ENCODE measurements around the gene DIPK1B. TPM values are rescaled to one million over a fixed set of nuclear protein-coding genes. Genes with fewer than 3 reads are reported as not detected.

DIPK1B gene
- total and polyA plus RNA-seq, 8 donors: 4.3 to 32.3 (median 6.5) TPM

- DNase-seq: no peak
- no peak for TF ChIP-seq CTCF (IDR thresholded peaks at IDR 0.05)
These were observed 34.3 kb upstream of the DIPK1B start for GRCh38 chr9:136678034-136678433.

GRCh38 chr9:136678624-136679023, 33.7 kb upstream of the DIPK1B start:
- intact Hi-C loops (cut with DNase I): no loop called here
- FAIRE-seq (no peak), ATAC-seq (no peak), DNase-seq (no peak)
- 85% methylated on average over 6 of the region's 6 CpGs for WGBS, 2 donors
- H3K36me3 ChIP-seq: peaks cover 0 to 16% (median 0%) of the 10 kb centered on the region in 3 donors
- H3K9me3 ChIP-seq: no peaks in the 10 kb centered on the region
- no peak for TF ChIP-seq CTCF (IDR thresholded peaks at IDR 0.05)
- no peak overlapping the region for H3K4me3 ChIP-seq
- H3K27ac ChIP-seq: no peak overlapping the region
- peaks cover 9 to 20% (median 9%) of the 10 kb centered on the region in 3 donors for H3K4me1 ChIP-seq
- H3K27me3 ChIP-seq: no peaks in the 10 kb centered on the region

More at GRCh38 chr9:136678034-136678433, 34.3 kb upstream of the DIPK1B start:
- FAIRE-seq (no peak), ATAC-seq (no peak)
- no peak overlapping the region for H3K4me3 ChIP-seq
- H3K9me3 ChIP-seq: no peaks in the 10 kb centered on the region
- H3K27ac ChIP-seq: no peak overlapping the region
- no peaks in the 10 kb centered on the region for H3K27me3 ChIP-seq
- WGBS, 2 donors: 91 to 94% methylated on average over 15 of the region's 15 CpGs
- H3K36me3 ChIP-seq: peaks cover 0 to 16% (median 0%) of the 10 kb centered on the region in 3 donors
- intact Hi-C loops (cut with DNase I): no loop called here
- peaks cover 9 to 20% (median 9%) of the 10 kb centered on the region in 3 donors for H3K4me1 ChIP-seq

GRCh38 chr9:136679431-136679941, 32.9 kb upstream of the DIPK1B start:
- peak overlapping the region in 1 of 4 donors; percentile 30 for H3K27ac ChIP-seq
- ATAC-seq (peak in 1 of 4 donors; percentile 6), FAIRE-seq (no peak), DNase-seq (no peak)
- peaks cover 9 to 20% (median 12%) of the 10 kb centered on the region in 3 donors for H3K4me1 ChIP-seq
- TF ChIP-seq CTCF (IDR thresholded peaks at IDR 0.05): no peak
- no peak overlapping the region for H3K4me3 ChIP-seq
- no peaks in the 10 kb centered on the region for H3K27me3 ChIP-seq
- H3K36me3 ChIP-seq: peaks cover 0 to 12% (median 0%) of the 10 kb centered on the region in 3 donors
- intact Hi-C loops (cut with DNase I): no loop called here
- 75 to 77% methylated on average over 22 of the region's 22 CpGs for WGBS, 2 donors
- no peaks in the 10 kb centered on the region for H3K9me3 ChIP-seq

GRCh38 chr9:136681029-136681428, 31.3 kb upstream of the DIPK1B start:
- intact Hi-C loops (cut with DNase I): no loop called here
- DNase-seq (no peak), ATAC-seq (no peak), FAIRE-seq (no peak)
- WGBS, 2 donors: 95 to 96% methylated on average over 17 of the region's 17 CpGs
- no peaks in the 10 kb centered on the region for H3K9me3 ChIP-seq
- H3K27me3 ChIP-seq: no peaks in the 10 kb centered on the region
- no peak overlapping the region for H3K27ac ChIP-seq
- H3K4me3 ChIP-seq: no peak overlapping the region
- no peak for TF ChIP-seq CTCF (IDR thresholded peaks at IDR 0.05)
- peaks cover 8 to 25% (median 20%) of the 10 kb centered on the region in 3 donors for H3K4me1 ChIP-seq
- peaks cover 0 to 12% (median 0%) of the 10 kb centered on the region in 3 donors for H3K36me3 ChIP-seq

- Histone ChIP-seq H3K27me3 (no peaks in the 10 kb centered on the region), H3K9me3 (no peaks in the 10 kb centered on the region), H3K27ac (no peak overlapping the region), H3K4me1 (peaks cover 5 to 19% (median 16%) of the 10 kb centered on the region in 3 donors), H3K36me3 (peaks cover 0 to under 1% (median 0%) of the 10 kb centered on the region in 3 donors), H3K4me3 (no peak overlapping the region)
- no peak for TF ChIP-seq CTCF (IDR thresholded peaks at IDR 0.05)
- intact Hi-C loops (cut with DNase I): no loop called here
- WGBS, 2 donors: 80% methylated on average over 15 to 20 of the region's 20 CpGs
- ATAC-seq: no peak
- no peak for FAIRE-seq
- DNase-seq: peak in 1 of 6 donors; percentile 48
These were observed 30.2 kb upstream of the DIPK1B start for GRCh38 chr9:136681945-136682699.

Measured in pancreas (tissue), 10 donors.